IMR-90 (cell line): Measurements from ENCODE around the gene NREP. TPM values are rescaled to one million over a fixed set of nuclear protein-coding genes. Genes with fewer than 3 reads are reported as not detected.

ENCODE experiments used
- ATAC-seq: fragments of 200-7000 bp; cut with Tn5 transposase; 2 replicates; pipeline ENCODE4 v1.9.1; 2020; ENCODE audit warnings: low read depth, mild to moderate bottlenecking, moderate library complexity
- BruUV-seq: library from RNA; stranded (reverse); fragments of 400-500 nt; replicated peaks from 2 replicates; lab custom pipeline; 2021; lab: Mats Ljungman, UMichigan
- CTCF ChIA-PET: fragments of 300-600 bp; formaldehyde crosslinking; extraction: SDS; loops from one replicate; lab custom pipeline; 2021; ENCODE audit warnings: antibody characterized with exemption; lab: Yijun Ruan, JAX
- POLR2A ChIA-PET: fragments of 300-600 bp; sonication (Branson Sonifier 250); formaldehyde crosslinking; loops from one replicate; lab custom pipeline; 2022; ENCODE audit warnings: antibody characterized with exemption; ENCODE audit not compliant: unreplicated experiment; lab: Charles Lee
- DNase-seq: peaks from one replicate; pipeline ENCODE4 v3.0.0; 2013
- H2AFZ ChIP-seq: replicated peaks from 2 replicates; pipeline ENCODE3; 2013; ENCODE audit warnings: low read length, mild to moderate bottlenecking; ENCODE audit not compliant: poor library complexity
- H2AK5ac ChIP-seq: 2 replicates; pipeline ENCODE4 v1.6.1; 2013; ENCODE audit warnings: low read depth, low read length, inconsistent platforms
- H2AK9ac ChIP-seq: replicated peaks from 2 replicates; pipeline ENCODE3; 2013; ENCODE audit warnings: mild to moderate bottlenecking, low read depth, low read length, moderate library complexity; ENCODE audit not compliant: poor library complexity
- H2BK120ac ChIP-seq: 2 replicates; pipeline ENCODE4 v1.6.1; 2013; ENCODE audit warnings: low read depth, low read length, inconsistent platforms
- H2BK15ac ChIP-seq: 3 replicates; pipeline ENCODE4 v1.6.1; 2013; ENCODE audit warnings: low read depth, low read length, inconsistent platforms
- H2BK20ac ChIP-seq: 2 replicates; pipeline ENCODE4 v1.6.1; 2013; ENCODE audit warnings: low read depth, mild to moderate bottlenecking, inconsistent platforms, low read length, moderate library complexity
- H2BK5ac ChIP-seq: 2 replicates; pipeline ENCODE4 v1.6.1; 2013; ENCODE audit warnings: mild to moderate bottlenecking, low read depth, low read length, inconsistent platforms; ENCODE audit not compliant: poor library complexity, severe bottlenecking
- H3K14ac ChIP-seq: replicated peaks from 2 replicates; pipeline ENCODE4 v1.6.1; 2013; ENCODE audit warnings: low read depth, low read length, inconsistent platforms
- H3K18ac ChIP-seq: 2 replicates; pipeline ENCODE4 v1.6.1; 2013; ENCODE audit warnings: low read depth, low read length, control low read depth
- H3K23ac ChIP-seq: 2 replicates; pipeline ENCODE4 v1.6.1; 2013; ENCODE audit warnings: low read depth, low read length, inconsistent platforms
- H3K27ac ChIP-seq: 2 replicates; pipeline ENCODE4 v1.5.1; 2013; ENCODE audit warnings: mild to moderate bottlenecking, control low read depth, low read length; ENCODE audit not compliant: insufficient read depth
- H3K27me3 ChIP-seq: 2 replicates; pipeline ENCODE4 v1.6.1; 2013; ENCODE audit warnings: low read length; ENCODE audit not compliant: control insufficient read depth, insufficient read depth
- H3K36me3 ChIP-seq: 2 replicates; pipeline ENCODE4 v1.6.1; 2013; ENCODE audit warnings: low read length, mixed read lengths; ENCODE audit not compliant: control insufficient read depth, insufficient read depth
- H3K4ac ChIP-seq: 2 replicates; pipeline ENCODE4 v1.6.1; 2013; ENCODE audit warnings: low read depth, low read length, inconsistent platforms
- H3K4me1 ChIP-seq: 2 replicates; pipeline ENCODE4 v1.6.1; 2013; ENCODE audit warnings: low read length, mixed read lengths; ENCODE audit not compliant: control insufficient read depth, insufficient read depth
- H3K4me2 ChIP-seq: 2 replicates; pipeline ENCODE4 v1.6.1; 2013; ENCODE audit warnings: low read depth, mild to moderate bottlenecking, control low read depth, low read length, moderate library complexity
- H3K4me3 ChIP-seq: 2 replicates; pipeline ENCODE4 v1.5.1; 2013; ENCODE audit warnings: low read depth, mild to moderate bottlenecking, control low read depth, low read length, moderate library complexity; ENCODE audit not compliant: insufficient read depth
- H3K56ac ChIP-seq: 2 replicates; pipeline ENCODE4 v1.6.1; 2013; ENCODE audit warnings: low read length, inconsistent platforms; ENCODE audit not compliant: insufficient read depth; ENCODE audit errors: extremely low read depth
- H3K79me1 ChIP-seq, 2 experiments: 2 replicates each; pipeline ENCODE4 v1.6.1; 2013; ENCODE audit warnings: low read length in 2 of 2, inconsistent platforms in 1 of 2, low read depth in 1 of 2
- H3K9ac ChIP-seq: 2 replicates; pipeline ENCODE4 v1.6.1; 2013; ENCODE audit warnings: low read depth, low read length, control low read depth
- H3K9me1 ChIP-seq: 2 replicates; pipeline ENCODE4 v1.6.1; 2013; ENCODE audit warnings: low read length, inconsistent platforms; ENCODE audit not compliant: insufficient read depth
- H3K9me3 ChIP-seq: 2 replicates; pipeline ENCODE4 v1.6.1; 2013; ENCODE audit warnings: low read length; ENCODE audit not compliant: control insufficient read depth, insufficient read depth
- H4K20me1 ChIP-seq: 2 replicates; pipeline ENCODE4 v1.6.1; 2013; ENCODE audit warnings: low read length, inconsistent platforms; ENCODE audit not compliant: insufficient read depth
- H4K5ac ChIP-seq: 2 replicates; pipeline ENCODE4 v1.6.1; 2013; ENCODE audit warnings: mild to moderate bottlenecking, low read depth, low read length, control low read depth
- H4K8ac ChIP-seq, 2 experiments: 2 replicates each; pipeline ENCODE4 v1.6.1; 2013; ENCODE audit warnings: low read depth in 2 of 2, low read length in 2 of 2, control low read depth in 1 of 2, inconsistent platforms in 1 of 2
- H4K91ac ChIP-seq: 2 replicates; pipeline ENCODE4 v1.6.1; 2013; ENCODE audit warnings: low read depth, low read length, inconsistent platforms; ENCODE audit not compliant: insufficient read depth
- BHLHE40 ChIP-seq: fragments of 150-350 bp; IDR thresholded peaks from 2 replicates; pipeline ENCODE4 v1.6.1; 2016; ENCODE audit warnings: mild to moderate bottlenecking, low read depth, low read length
- CHD1 ChIP-seq: IDR thresholded peaks from 2 replicates; pipeline ENCODE4 v1.6.1; 2012; ENCODE audit warnings: low read depth, low read length, improper control_type of control experiment
- CTCF ChIP-seq: conservative IDR thresholded peaks from 2 replicates; pipeline ENCODE4 v1.5.1; 2012; ENCODE audit warnings: mild to moderate bottlenecking, low read depth, low read length, improper control_type of control experiment
- FOS ChIP-seq: fragments of 150-350 bp; IDR thresholded peaks from 2 replicates; pipeline ENCODE4 v1.6.1; 2016; ENCODE audit warnings: low read depth, low read length
- POLR2A ChIP-seq: IDR thresholded peaks from 2 replicates; pipeline ENCODE4 v1.6.1; 2012; ENCODE audit warnings: mild to moderate bottlenecking, low read depth, low read length
- RAD21 ChIP-seq: IDR thresholded peaks from 2 replicates; pipeline ENCODE4 v1.6.1; 2012; ENCODE audit warnings: low read length, improper control_type of control experiment
- WGBS, 2 experiments: methylation state at CpG; one replicate each; pipeline versions ENCODE4 v1.1.5 to v1.1.7; 2013; ENCODE audit warnings: missing lambda C conversion rate in 2 of 2; ENCODE audit not compliant: insufficient read length in 1 of 2; ENCODE audit errors: extremely low coverage in 2 of 2; 5-methylcytosine and 5-hydroxymethylcytosine counted together
- dilution Hi-C: fragments of 300-500 bp; cut with HindIII; formaldehyde crosslinking; loops from one replicate; pipeline ENCODE4 v1.14.3; 2018; ENCODE audit warnings: low sequenced_read_pairs; ENCODE audit not compliant: unreplicated experiment
- in situ Hi-C: fragments of 300-500 bp; cut with MboI; formaldehyde crosslinking; loops from 3 replicates; pipeline ENCODE4 v1.14.3; 2019; ENCODE audit warnings: low sequenced_read_pairs, inconsistent platforms, mixed read lengths
- intact Hi-C: fragments of 100-400 bp; cut with micrococcal nuclease; formaldehyde crosslinking; loops from 2 replicates; pipeline ENCODE4 v1.10.0; 2022
- polyA plus RNA-seq, 3 experiments: library from polyadenylated mRNA; depleted of rRNA; stranded (reverse); fragments of >200 nt; gene quantifications; 2 replicates each; pipeline ENCODE4 v1.2.3, GENCODE V29; 2012; ENCODE audit warnings: low replicate concordance in 1 of 3
- total RNA-seq: library from RNA; depleted of rRNA; stranded (reverse); fragments of >200 nt; gene quantifications from 2 replicates; pipeline ENCODE4 v1.2.3, GENCODE V29; 2012

The NREP gene
- total and polyA plus RNA-seq, 2 of the 4 experiments (the other 2 are of a cell fraction), result 178 to 277 TPM

- peak overlapping the region; percentile 57; the same call in 1 of the 2 replicates for H3K4ac ChIP-seq
These were observed 8.7 kb downstream of the NREP start for GRCh38 chr5:111748304-111748763.

More at GRCh38 chr5:111748304-111748763, 8.7 kb downstream of the NREP start:
- no TSS peak for BruUV-seq
- peak overlapping the region; percentile 67; the same call in 1 of the 2 replicates for H2BK20ac ChIP-seq
- peaks cover 11% of the 10 kb centered on the region for H3K9me1 ChIP-seq
- 0 out of 3 replicates have a peak overlapping the region, but pooled peaks have one; percentile 11 for H2BK15ac ChIP-seq
- H3K27me3 ChIP-seq, result no peaks in the 10 kb centered on the region
- H3K79me1 ChIP-seq, result peaks cover 17 to 45% of the 10 kb centered on the region in 2 experiments
- peak overlapping the region; percentile 87 for H2BK120ac ChIP-seq
- H3K27ac ChIP-seq, result peak overlapping the region; percentile 11; the same call in 1 of the 2 replicates
- TF ChIP-seq CTCF (no peak), RAD21 (0 out of 2 replicates have a peak, but pooled peaks have one; percentile 3), CHD1 (peak; percentile 84; the same call in 1 of the 2 replicates), BHLHE40 (peak; percentile 67), POLR2A (peak; percentile 35; the same call in 1 of the 2 replicates), FOS (peak; percentile 95)
- peak overlapping the region; percentile 16; the same call in 1 of the 2 replicates for H3K4me3 ChIP-seq
- dilution Hi-C loops (no loop called here), in situ Hi-C loops (no loop called here), intact Hi-C loops (loop anchor here (1.0 kb wide), 1 partner anchor 9 kb away; the partner anchor contains the start of gene NREP)
- H3K23ac ChIP-seq, result no peak overlapping the region; the same call in 1 of the 2 replicates
- H3K56ac ChIP-seq, result 0 out of 2 replicates have a peak overlapping the region, but pooled peaks have one; percentile 9
- H4K5ac ChIP-seq, result peak overlapping the region; percentile 52; the same call in 1 of the 2 replicates
- ChIA-PET CTCF (no interaction called here), POLR2A (interaction anchor here (0.9 kb wide), 1 partner anchor 8 kb away, joined by 3 read pairs; no protein-coding TSS in a partner anchor)
- H3K4me2 ChIP-seq, result peak overlapping the region; percentile 96
- peak overlapping the region; percentile 7; the same call in 1 of the 2 replicates for H3K9ac ChIP-seq
- no CpG with 5 or more reads among the region's 3 CpGs for WGBS, 2 experiments
- H2AFZ ChIP-seq, result no peak overlapping the region
- peak overlapping the region; percentile 26; the same call in 1 of the 2 replicates for H3K14ac ChIP-seq
- H3K9me3 ChIP-seq, result no peaks in the 10 kb centered on the region
- peak overlapping the region in 1 of 2 experiments; percentile 16; a peak in 1 of 4 replicates for H4K8ac ChIP-seq
- DNase-seq, result peak; percentile 91
- peaks cover 6% of the 10 kb centered on the region for H3K36me3 ChIP-seq
- peaks cover 23% of the 10 kb centered on the region for H3K4me1 ChIP-seq
- H2AK9ac ChIP-seq, result no peak overlapping the region
- peak overlapping the region; percentile 95 for H2BK5ac ChIP-seq
- H4K91ac ChIP-seq, result peak overlapping the region; percentile 56; the same call in 1 of the 2 replicates
- peak overlapping the region; percentile 69 for H3K18ac ChIP-seq
- ATAC-seq, result peak; percentile 69
- H4K20me1 ChIP-seq, result no peaks in the 10 kb centered on the region
- H2AK5ac ChIP-seq, result 0 out of 2 replicates have a peak overlapping the region, but pooled peaks have one; percentile 12
